HG02642 (cell line): ENCODE measurements around the gene AFF1.
A peak's percentile ranks its signal among the peaks of the same experiment; 100 is the strongest.
"Not testable (repeated sequence)": the region's sequence is repeated elsewhere in the genome, so short reads cannot be mapped to it uniquely, and the experiment has no call there.

ENCODE experiments used
- ATAC-seq: cut with Tn5 transposase; IDR thresholded peaks from one replicate; pipeline ENCODE4 v1.9.1; 2021; ENCODE audit warnings: mild to moderate bottlenecking; ENCODE audit not compliant: unreplicated experiment, poor library complexity

AFF1 gene

GRCh38 chr4:87126056-87126455 lies 191.2 kb downstream of the AFF1 start:
- no peak for ATAC-seq

DNA sequence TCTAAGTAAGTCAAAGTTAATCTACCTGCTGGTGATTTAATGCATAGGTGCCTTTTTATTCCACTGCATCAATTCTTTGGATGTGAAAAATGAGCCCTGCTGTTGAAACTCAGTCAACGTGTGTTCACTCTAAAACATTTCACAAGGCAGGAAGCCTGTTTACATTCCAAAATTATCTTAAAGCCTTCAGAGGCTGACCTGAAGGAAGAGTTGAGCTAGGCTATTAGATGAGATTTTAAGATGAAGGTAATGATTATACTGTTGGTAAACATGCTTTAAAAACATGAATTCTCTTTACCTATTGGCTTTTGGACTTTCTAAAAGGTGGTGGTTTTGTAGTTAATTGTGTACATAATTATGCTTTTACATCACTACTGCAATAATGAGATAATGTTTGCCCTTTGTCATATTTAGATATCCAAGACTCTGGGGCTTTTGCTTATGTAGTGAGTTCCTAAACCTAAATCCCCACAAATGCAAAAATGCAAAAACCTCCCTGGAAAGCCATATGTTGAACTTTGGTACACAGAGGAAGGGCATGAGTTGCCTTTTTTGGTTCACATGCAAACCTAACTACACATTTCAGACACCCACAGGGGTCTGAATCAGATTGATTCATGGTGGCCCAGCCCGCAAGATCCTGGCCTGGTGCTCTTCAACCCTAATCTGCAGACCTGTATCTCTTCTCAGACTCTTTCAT lies 193.3 kb downstream of the AFF1 start:
- ATAC-seq = no peak

DNA sequence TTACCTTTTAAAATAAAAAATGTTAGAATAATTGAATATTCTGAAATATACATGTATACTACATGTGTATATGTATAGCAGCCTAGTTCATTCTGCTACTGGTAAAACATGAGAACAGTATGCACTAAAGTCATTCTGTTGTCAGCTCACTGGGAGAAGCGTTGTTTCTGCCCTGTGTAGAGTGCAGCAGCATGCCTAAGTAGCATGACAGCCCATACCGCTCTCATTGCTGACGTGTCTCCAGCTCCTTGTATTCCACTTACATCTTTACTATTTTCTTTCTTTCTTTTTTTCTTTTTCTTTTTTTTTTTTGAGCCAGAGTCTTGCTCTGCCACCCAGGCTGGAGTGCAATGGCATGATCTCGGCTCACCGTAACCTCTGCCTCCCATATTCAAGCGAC lies 194.9 kb downstream of the AFF1 start:
- ATAC-seq = no peak

GRCh38 chr4:87130985-87131703 lies 196.3 kb downstream of the AFF1 start:
- ATAC-seq = no peak

DNA sequence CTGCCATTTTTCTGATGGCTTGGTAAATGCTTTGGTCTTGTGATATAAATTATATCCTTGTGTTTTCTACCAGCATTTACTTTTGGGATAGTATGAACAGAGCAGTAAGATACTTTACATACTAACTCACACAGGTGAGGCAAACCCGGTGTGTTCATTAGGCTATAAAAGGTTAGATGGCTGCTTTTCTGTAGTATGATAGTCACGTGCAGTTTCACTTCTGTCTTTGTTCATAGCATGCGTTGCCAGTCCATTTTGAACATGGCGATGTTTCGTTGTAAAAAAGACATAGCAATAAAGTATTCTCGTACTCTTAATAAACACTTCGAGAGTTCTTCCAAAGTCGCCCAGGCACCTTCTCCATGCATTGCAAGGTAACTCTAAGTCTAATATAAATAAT lies 197.2 kb downstream of the AFF1 start:
- ATAC-seq = no peak

GRCh38 chr4:87133183-87133582 lies 198.4 kb downstream of the AFF1 start:
- no peak for ATAC-seq

DNA sequence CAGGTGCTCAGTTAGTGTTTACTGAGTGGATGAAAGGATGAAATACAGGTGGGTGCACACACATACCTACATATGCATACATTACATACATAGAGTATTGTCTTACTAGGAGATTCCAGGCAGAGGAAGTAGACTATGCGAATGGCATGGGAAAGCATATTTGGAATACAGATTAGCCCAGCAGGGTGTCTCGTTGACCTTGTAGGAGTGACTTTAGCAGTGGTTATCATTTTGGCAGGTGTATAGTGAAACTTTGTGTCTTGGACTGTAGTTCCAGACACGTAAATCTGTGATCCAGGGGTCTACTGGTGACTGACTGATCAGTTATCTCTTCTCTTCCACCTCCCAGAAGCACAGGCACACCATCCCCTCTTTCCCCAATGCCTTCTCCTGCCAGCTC lies 199.3 kb downstream of the AFF1 start:
- ATAC-seq = no peak

- ATAC-seq = no peak
Measured at GRCh38 chr4:87141428-87141827, 206.6 kb downstream of the AFF1 start.

DNA sequence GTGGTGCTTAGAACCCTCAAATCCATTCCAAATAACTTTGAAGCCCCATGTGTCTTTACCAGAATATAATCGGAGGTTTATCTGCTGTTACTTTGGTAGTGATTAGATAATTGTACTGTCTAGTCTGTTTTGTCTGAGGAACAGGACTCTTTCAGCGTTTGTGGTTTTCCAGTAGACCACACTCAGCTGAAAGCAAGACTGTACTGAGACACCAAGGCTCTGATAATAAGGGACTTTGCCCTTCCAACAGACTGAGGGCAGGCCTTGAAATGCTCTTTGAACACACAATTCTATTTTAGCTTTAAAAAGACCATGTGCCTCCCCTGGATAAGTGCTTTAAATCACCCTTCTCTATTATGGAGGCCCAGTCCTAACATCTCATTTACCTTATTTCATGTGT lies 209.5 kb downstream of the AFF1 start:
- ATAC-seq = no peak

- not testable (repeated sequence) for ATAC-seq
Measured at GRCh38 chr4:87145934-87146333, 211.1 kb downstream of the AFF1 start.

DNA sequence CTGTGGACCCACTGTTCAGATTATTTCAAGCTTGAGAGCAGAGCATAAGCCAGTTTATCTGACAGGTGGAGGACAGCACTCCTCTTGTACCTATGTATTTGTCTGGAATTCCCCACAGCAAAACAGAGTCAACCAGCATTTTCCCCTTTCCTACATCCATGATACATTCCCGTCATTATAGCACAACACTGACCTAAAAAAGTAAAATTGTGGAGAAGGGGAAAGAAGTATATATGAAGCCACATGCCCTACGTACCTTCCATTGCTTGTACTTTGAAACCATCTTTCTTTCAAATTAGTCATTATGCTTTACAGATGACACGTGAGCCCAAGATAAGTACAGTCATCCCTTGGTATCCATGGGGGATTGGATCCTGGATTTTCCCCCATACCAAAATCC lies 212.3 kb downstream of the AFF1 start:
- no peak for ATAC-seq

DNA sequence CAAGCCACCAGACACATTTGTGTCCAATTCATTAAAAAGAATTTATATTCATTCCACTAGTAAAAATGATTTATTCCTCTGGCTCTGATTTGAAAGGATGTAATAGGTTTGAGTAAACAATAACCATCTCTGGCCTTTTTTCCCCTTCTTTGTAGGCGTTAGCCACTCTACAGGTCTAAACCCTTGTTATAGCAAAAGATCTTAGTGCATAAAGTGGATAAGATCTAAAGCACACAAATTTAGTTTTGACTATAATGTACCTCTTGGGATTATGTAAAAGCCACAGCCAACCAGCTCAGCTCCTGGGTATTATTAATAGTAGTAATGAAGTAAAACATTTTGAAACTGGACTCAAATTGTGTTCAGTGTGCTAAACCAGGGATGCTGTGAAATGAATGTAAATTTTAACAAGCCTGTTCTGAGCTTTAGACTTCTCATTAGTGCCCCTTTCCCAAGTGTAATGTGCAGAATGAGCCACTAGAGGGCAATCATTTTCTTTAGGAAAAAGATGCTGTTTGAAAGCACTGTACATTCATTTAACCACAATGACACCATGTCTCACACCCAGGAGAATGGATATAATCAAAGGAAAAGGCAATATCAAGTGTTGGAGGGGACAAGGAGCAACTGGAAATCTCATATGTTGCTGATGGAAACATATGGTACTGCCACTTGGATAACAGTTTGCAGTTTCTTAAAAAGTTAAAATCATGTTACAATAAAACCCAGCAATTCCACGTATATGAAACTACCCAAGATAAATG lies 215.9 kb downstream of the AFF1 start:
- peak; percentile 70 for ATAC-seq

DNA sequence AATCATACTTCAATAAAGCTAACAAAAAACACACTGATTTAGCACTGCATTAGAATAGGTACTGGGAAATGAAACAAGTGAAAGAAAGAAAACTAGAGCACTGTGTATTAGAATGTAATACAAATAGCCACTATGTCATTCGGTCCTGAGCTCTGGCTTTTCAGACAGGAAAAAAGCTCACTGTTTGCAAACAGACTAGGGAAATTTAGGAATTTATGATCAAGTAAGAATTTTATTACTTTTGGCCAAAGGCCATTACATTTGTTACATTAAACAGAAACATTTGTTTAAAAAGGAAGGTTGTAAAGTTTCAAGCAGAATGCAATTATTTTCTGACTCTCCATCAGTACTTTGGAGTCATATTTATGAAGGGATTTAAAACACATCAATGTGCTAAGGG lies 216.9 kb downstream of the AFF1 start:
- no peak for ATAC-seq

GRCh38 chr4:87152310-87153041 lies 217.7 kb downstream of the AFF1 start:
- ATAC-seq = no peak

DNA sequence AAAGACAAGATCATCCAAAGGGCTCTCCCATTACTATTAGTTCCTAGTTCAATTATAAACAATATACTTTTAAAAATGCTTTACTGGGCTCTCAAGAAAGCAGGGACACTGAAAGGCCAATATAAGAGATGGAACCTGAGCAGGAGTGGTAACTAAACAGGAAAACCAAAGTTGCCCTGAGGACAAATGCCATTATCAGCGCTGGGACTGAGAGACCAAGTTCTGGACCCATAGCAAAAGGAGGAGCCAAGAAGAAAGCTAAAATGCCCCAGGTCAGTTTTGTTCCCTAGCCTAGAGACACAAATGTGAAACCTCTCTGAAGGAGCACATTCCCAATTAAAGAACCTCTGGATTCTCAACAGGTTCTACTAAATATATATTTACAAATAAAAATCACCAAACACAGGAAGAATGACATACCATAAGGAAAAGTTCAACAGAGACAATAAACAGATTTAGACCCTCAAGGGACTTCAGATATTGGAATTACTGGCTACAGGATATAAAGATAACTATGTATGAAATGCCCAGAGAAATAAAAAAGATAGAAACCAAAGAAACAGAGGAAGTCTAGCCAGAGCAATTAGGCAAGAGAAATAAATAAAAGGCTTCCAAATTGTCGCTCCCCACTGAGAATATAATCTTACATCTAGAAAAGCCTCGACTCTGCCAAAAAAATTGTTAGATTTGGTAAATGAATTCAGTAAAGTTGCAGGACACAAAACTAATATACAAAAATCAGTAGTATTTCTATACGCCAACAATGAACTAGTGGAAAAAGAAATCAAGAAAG lies 218.5 kb downstream of the AFF1 start:
- ATAC-seq = no peak

DNA sequence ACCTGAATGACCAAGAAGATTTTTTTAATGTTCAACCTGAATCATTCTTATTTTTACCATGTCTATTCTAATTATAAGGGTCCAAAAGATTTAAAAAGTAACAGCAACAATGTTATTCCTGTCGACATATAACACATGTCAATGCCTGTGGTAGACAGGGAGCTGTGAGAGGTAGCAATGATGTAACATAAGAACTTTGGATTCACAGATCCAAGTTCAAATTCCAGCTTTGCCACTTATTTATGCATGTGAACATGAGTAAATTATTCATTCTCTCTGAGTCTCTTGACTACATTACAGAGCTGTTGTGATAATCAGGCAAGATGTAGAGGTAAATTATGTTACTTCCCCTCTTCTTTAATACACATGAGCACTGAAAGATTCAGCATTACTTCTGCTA lies 231.1 kb downstream of the AFF1 start:
- ATAC-seq = no peak

GRCh38 chr4:87166296-87166854 lies 231.6 kb downstream of the AFF1 start:
- no peak for ATAC-seq

DNA sequence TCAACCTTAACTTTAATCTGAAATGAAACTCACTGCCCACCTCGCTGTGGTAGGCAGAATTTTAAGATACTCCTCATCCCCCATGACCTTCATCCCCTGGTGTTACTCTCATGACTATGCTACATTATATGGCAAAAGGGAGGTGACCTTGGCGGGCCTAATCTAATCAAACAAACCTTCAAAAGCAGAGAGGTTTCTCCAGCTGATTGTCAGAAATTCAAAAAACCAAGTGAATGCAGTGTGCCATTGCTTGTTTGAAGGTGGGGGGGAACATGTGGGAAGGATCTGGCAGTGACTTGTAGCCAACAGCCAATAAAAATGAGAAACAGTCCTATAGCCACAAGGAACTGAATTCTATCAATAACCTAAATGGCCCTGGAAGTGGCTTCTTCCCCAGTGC lies 237.1 kb downstream of the AFF1 start:
- ATAC-seq = no peak

- no peak for ATAC-seq
Measured at GRCh38 chr4:87174672-87175071, 239.9 kb downstream of the AFF1 start.

DNA sequence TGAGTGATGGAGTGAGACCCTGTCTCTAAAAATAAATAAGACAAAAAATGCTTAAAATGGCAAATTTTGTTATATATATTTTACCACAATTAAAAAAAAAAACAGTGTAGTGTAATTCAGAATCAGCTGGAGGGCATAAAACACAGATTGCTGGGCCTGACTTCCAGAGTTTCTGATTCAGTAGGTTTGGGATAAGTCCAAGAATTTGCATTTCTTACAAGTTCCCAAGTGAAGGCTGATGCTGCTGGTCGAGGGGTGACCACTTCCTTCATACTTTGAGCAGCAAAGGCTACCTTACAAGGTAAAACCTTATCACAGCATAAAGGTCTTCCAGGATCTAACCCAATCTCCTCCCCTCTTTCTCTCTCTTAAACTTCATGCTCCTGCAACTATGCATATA lies 244.9 kb downstream of the AFF1 start:
- no peak for ATAC-seq
